Measurements from ENCODE around the gene KIAA0408.

Gene KIAA0408

DNA sequence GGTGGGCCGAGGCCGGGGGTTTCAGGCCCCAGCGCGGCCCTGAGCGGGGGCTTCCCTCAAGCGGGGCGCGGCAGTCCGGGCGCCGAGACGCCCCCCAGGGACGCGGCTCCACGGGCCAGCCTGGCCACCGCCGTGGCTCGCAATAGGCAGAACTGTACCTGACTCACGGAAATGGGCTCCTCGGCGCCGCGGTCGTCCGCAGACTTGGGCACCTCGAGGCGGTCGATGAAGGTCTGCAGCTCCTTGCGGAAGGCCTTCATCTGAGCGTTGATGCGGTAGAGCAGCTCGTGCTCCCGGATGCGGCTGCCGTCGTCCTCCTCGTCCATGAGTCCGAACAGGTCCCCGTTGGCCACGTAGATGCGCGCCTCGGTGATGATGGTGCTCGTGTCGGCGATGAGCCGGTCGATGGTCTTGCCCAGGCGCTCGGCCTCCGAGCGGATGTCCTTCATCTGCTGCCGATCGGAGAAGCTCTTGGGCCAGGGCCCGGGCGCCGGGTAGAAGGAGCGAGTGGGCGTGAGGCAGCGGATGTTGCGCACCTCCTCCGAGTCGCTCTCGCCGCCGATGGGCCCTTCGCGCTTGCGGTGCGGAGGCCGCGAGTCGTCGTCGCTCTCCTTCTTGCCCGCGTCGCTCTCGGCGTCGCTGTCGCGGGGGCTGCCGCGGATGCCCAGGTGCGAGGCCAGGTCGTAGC lies 16.1 kb upstream of the KIAA0408 start:
- DNase-seq = no peak
- Mint-ChIP-seq H3K4me1 (ENCODE audit: low read depth) (peaks cover 1% of the 10 kb centered on the region), H3K36me3 (ENCODE audit: low read depth) (peaks cover 26% of the 10 kb centered on the region), H3K4me3 (no peak overlapping the region), H3K9me3 (no peaks in the 10 kb centered on the region), H3K27ac (no peak overlapping the region), H3K27me3 (no peaks in the 10 kb centered on the region)

DNA sequence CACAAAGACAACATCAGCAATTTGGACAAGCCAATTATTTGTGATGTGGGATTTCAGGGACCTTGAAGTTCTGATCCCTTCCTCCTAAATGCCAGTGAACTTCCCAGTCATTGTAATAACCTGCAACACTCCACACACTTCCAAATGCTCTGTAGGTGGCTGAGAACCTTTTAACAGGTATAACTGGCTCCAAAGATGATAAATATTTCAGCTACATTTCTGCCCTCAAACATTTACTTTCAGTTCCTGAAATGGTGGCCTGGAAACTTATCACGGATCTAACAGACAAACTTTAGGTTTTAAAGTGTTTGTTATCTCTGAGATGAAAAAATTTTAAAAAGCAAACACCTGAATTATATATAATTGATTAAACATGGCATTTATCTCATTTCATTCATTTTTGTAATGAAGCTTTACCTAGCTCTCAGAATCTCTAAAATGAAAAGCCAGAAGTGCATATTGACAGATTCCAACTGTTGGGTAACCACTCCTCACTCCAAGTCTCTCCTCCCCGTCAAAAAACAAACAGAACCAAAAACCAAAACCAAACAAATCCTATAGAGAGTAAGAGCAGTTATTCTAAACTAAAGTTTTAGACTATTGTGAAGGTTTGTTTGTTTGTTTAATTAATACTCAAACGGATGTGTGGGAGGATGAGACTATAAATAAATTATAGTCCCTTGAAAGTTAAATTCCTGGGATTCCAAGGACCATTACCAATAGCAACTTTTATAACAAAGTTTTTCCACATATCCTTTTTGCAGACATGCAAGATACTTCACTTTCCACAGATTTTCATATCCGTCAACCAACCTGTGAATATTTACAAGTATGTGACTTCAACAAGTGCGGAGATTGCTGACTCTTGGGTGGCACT lies 12.4 kb upstream of the KIAA0408 start:
- Mint-ChIP-seq H3K27ac (no peak overlapping the region), H3K27me3 (no peaks in the 10 kb centered on the region), H3K9me3 (no peaks in the 10 kb centered on the region), H3K36me3 (ENCODE audit: low read depth) (peaks cover 21% of the 10 kb centered on the region), H3K4me3 (no peak overlapping the region), H3K4me1 (ENCODE audit: low read depth) (peaks cover 1% of the 10 kb centered on the region)
- DNase-seq = no peak

DNA sequence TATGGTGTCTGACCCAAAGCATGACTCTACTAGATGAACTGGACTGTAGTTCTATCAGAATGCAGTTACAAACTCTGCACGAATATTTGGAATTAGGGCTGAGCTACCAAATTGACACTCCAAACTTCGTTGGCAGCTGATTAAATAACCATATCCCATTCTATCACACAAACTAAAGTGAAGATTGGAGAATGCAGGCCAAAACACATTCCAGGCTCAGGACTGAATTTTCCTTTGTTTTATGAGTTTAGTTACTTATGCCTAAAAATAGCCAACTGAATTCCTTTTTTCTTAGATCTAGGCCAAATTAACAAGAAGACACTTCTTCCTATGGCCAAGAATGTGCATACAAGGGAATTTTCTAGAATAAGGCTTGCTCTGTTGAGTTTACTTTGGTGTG lies 9.7 kb upstream of the KIAA0408 start:
- Mint-ChIP-seq H3K4me3 (no peak overlapping the region), H3K36me3 (ENCODE audit: low read depth) (peaks cover 3% of the 10 kb centered on the region), H3K27ac (no peak overlapping the region), H3K9me3 (no peaks in the 10 kb centered on the region), H3K4me1 (ENCODE audit: low read depth) (peaks cover 1% of the 10 kb centered on the region), H3K27me3 (no peaks in the 10 kb centered on the region)
- DNase-seq = no peak

DNA sequence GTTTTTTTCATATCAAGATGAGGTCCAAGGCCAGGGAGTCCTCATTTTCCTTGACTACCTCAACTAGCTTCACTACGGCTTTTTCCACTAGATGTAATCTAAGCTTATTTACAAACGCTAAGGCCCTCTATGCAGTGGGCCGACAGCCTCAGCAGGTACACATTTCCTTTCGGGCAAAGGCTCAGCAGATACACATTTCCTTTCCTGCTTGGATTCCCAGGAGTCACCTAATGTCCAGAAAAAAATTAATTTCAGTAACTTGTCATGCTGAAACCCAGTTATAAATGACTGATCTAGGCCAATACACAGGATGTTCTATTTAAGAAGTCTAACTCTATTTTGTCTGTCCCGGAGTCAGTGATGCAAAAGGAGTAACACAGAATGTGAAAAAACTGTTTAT lies 7.2 kb upstream of the KIAA0408 start:
- Mint-ChIP-seq H3K27me3 (no peaks in the 10 kb centered on the region), H3K4me1 (ENCODE audit: low read depth) (peaks cover 1% of the 10 kb centered on the region), H3K4me3 (no peak overlapping the region), H3K27ac (no peak overlapping the region), H3K9me3 (no peaks in the 10 kb centered on the region), H3K36me3 (ENCODE audit: low read depth) (no peaks in the 10 kb centered on the region)
- DNase-seq = no peak

DNA sequence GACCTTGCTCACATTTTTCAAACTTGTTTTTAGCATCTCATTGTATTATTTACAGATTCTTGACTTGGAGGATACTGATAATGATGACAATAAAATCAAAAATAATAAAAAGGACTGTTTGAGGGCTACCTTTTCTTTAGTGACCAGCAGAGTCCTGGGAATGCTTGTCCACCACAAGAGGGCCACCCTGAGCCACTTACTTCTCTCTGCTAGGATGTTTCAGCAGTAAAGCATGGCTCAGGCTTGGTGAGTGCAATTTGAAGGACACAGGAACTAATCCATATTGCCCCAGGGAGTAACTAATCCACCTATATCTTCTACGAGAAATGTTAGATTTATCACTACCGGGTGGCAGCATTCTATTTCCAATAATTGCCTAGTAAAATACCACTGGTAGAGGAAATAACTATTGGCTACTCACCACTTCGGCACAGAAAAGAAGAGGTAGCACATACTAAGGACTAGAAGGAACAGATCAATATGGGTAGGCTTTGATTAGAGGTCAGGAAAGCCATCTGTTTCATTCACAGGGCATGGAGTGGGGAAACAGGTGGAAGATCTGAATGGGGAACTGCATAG lies 5.8 kb upstream of the KIAA0408 start:
- Mint-ChIP-seq H3K4me1 (ENCODE audit: low read depth) (peaks cover 8% of the 10 kb centered on the region), H3K27ac (no peak overlapping the region), H3K4me3 (no peak overlapping the region), H3K9me3 (no peaks in the 10 kb centered on the region), H3K36me3 (ENCODE audit: low read depth) (no peaks in the 10 kb centered on the region), H3K27me3 (no peaks in the 10 kb centered on the region)
- peak; percentile 66 for DNase-seq

DNA sequence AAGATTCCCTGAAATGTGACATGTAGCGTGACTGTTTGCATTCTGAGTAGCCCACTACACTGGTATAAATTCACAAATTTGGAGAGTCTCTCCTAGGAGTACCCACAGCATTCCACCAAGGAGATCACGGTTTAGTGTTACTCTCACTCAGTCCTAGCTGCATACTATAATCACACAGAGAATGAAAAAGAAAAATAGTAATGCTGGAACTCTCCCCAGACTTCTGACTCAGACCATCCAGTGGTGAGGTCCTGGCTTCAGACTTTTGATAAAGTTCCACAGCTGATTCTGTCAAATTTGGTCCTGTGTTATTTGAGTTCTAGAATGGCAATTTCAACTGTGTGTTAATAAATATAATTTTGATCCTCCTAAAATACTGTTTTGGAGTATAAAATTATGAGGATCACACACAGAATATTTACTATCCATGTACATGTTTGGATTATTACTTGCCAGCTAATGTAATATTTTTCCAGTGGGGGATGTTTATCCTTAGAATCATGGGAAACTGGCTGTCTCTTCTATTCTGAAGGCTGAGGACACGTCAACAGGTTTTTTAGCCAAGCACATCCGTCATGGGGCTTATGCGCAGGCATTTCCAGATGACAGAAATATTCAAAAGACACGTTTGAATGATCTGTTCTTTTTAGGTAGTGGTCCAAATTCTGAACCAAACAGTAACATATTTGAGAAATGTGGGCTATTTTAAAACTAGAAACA lies 5.1 kb upstream of the KIAA0408 start:
- no peaks in the 10 kb centered on the region for H3K9me3 Mint-ChIP-seq
- H3K27ac Mint-ChIP-seq = no peak overlapping the region
- H3K4me3 Mint-ChIP-seq = no peak overlapping the region
- DNase-seq = no peak
- H3K27me3 Mint-ChIP-seq = no peaks in the 10 kb centered on the region
- no peaks in the 10 kb centered on the region for H3K36me3 Mint-ChIP-seq (ENCODE audit: low read depth)
- H3K4me1 Mint-ChIP-seq (ENCODE audit: low read depth) = peaks cover 8% of the 10 kb centered on the region

DNA sequence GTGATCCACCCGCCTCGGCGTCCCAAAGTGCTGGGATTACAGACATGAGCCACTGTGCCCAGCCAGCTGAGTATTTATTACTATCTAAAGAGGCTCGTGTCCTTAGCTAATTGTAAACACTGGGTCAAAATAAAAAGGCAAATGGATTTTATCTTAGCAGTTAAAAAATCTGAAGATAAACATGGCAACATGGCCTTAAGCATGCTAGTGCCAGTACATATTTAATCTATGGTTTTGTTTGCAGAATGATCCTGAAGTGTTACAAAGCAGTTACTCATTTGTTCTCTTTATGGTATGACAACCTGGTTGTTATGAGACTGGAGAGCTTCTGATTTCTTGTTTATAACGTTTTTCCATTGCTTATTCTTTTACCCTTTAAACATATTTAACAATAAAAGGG lies 3.9 kb upstream of the KIAA0408 start:
- Mint-ChIP-seq H3K36me3 (ENCODE audit: low read depth) (no peaks in the 10 kb centered on the region), H3K27ac (no peak overlapping the region), H3K9me3 (no peaks in the 10 kb centered on the region), H3K4me3 (no peak overlapping the region), H3K27me3 (no peaks in the 10 kb centered on the region), H3K4me1 (ENCODE audit: low read depth) (peaks cover 8% of the 10 kb centered on the region)
- no peak for DNase-seq

DNA sequence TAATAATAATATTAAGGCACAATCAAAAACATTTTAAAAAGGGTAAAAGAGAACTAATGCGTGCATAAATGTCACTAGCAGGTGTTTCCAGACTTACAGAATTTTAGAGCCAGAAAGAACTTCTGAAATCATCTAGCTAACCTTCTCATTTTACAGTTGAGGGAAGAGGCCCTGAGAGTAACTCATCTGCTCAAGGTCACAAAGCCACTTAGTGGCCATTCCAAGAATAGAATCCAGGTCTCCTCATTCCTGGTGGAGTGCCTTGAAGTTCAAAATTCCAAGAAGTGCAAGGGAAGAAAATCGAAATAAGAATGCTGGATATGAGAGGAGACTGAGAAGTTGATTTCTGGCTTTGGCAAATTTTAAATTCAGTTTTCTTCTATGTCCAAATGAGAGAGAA lies 3.2 kb upstream of the KIAA0408 start:
- H3K36me3 Mint-ChIP-seq (ENCODE audit: low read depth) = no peaks in the 10 kb centered on the region
- no peak overlapping the region for H3K4me3 Mint-ChIP-seq
- no peaks in the 10 kb centered on the region for H3K27me3 Mint-ChIP-seq
- no peak overlapping the region for H3K27ac Mint-ChIP-seq
- no peak for DNase-seq
- H3K9me3 Mint-ChIP-seq = no peaks in the 10 kb centered on the region
- H3K4me1 Mint-ChIP-seq (ENCODE audit: low read depth) = peaks cover 8% of the 10 kb centered on the region

DNA sequence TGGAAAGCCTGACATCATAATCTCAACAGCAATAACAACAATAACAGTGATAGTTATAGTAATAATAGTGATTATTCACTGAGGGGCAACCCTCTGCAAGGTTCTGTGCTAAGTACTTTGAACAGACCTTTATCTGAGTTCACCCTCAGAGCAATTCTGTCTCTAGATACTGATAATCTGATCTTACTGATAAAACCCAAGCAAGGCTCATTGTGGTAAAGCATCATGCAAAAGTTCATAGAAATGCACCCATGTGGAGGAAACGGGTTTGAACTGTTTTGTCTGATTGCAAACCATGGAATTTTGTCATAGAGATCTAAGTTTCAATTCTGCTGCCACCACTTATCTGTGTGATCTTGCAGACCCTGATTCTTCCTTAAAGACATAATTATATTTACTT lies 1.3 kb upstream of the KIAA0408 start:
- Mint-ChIP-seq H3K4me3 (no peak overlapping the region), H3K4me1 (ENCODE audit: low read depth) (peaks cover 8% of the 10 kb centered on the region), H3K9me3 (no peaks in the 10 kb centered on the region), H3K36me3 (ENCODE audit: low read depth) (no peaks in the 10 kb centered on the region), H3K27ac (no peak overlapping the region), H3K27me3 (no peaks in the 10 kb centered on the region)
- DNase-seq = no peak

DNA sequence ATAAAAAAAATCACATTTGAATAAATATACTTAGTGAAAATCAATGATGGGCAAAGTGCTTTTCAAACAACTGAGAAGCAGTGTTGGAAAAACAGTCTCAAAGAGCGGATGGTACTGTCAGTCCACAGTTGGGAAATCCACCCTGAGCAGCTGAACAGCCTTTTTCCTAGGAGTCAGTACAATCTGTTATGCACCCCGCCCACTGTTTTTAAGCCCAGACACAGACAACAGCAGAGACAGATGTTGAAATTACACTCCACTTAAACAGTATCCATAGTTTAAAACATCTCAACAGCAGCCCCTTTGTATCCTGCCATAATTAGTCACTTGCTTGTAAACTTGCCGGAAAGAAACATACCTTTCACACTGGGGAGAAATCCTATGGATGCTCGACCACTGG lies 372 bp downstream of the KIAA0408 start:
- Mint-ChIP-seq H3K4me3 (no peak overlapping the region), H3K36me3 (ENCODE audit: low read depth) (no peaks in the 10 kb centered on the region), H3K27me3 (no peaks in the 10 kb centered on the region), H3K4me1 (ENCODE audit: low read depth) (peaks cover 8% of the 10 kb centered on the region), H3K27ac (no peak overlapping the region), H3K9me3 (no peaks in the 10 kb centered on the region)
- no peak for DNase-seq

DNA sequence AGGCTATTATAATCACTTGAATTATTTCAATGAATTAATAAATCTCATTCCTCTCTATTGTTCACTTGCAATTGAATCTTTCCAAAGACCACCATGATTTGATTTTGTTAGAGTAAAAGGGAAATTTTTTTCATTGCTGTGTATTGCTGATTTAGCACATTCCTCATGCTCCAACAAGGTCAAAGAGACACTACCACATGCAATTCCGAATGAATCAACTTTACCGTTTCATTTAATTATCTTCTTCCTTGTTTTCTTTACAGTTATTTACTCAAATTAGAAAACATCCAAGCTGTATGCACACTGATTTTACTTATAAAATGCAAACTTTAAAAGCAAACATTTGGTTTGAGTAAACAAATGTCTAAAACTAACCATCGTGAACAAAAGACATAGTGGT lies 967 bp downstream of the KIAA0408 start:
- Mint-ChIP-seq H3K9me3 (no peaks in the 10 kb centered on the region), H3K36me3 (ENCODE audit: low read depth) (no peaks in the 10 kb centered on the region), H3K4me1 (ENCODE audit: low read depth) (peaks cover 8% of the 10 kb centered on the region), H3K27ac (no peak overlapping the region), H3K4me3 (no peak overlapping the region), H3K27me3 (no peaks in the 10 kb centered on the region)
- DNase-seq = no peak

DNA sequence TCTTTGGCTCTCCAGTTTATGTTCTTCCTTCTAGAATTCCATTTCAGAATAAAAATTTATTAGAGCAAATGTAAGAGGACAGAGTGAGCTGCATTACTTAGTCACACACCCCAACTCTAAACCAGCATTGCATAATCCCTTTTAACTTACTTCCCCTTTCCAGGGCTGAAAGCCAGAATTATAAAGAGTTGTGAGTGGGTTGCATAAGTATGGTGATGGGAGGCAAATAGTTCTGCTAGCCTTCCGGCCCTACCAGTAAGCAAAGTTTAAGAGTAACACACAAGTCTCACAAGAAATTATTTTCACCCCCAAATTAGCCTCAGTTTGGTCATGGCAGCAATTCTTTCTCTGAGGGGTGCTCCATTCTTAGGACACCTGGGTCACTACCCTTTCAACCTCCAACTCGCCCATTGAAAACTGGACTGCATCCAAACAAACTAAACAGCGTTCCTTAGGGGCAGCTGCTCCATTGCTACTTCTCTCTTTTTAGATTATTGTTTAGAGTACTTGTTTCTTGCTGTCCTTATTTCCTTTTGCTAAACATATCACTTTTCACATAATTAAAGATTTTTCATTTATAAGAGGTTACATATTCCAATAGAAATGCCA lies 1.6 kb downstream of the KIAA0408 start:
- DNase-seq = no peak
- Mint-ChIP-seq H3K4me1 (ENCODE audit: low read depth) (peaks cover 8% of the 10 kb centered on the region), H3K27ac (no peak overlapping the region), H3K4me3 (no peak overlapping the region), H3K36me3 (ENCODE audit: low read depth) (no peaks in the 10 kb centered on the region), H3K27me3 (no peaks in the 10 kb centered on the region), H3K9me3 (no peaks in the 10 kb centered on the region)

DNA sequence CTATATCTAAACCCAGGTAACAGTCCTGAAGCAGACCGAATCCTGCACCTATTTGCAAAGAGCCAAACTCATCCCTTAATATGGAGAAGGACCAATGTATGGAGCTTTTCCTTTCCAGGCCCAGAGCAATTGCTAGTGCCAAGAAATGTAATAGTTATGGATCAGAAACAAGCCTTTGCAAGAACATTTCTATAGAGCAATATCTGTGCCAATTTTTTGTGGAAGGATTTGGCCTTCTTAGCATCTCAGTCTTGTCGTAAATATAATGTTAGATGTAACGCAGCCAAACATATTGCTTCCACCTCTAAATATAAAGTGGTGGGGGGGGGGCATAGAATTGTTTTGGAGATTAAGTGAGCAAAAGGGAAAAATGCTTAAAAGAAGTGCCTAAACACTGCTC lies 2.7 kb downstream of the KIAA0408 start:
- no peaks in the 10 kb centered on the region for H3K27me3 Mint-ChIP-seq
- no peak overlapping the region for H3K4me3 Mint-ChIP-seq
- no peaks in the 10 kb centered on the region for H3K36me3 Mint-ChIP-seq (ENCODE audit: low read depth)
- no peak overlapping the region for H3K27ac Mint-ChIP-seq
- no peaks in the 10 kb centered on the region for H3K9me3 Mint-ChIP-seq
- H3K4me1 Mint-ChIP-seq (ENCODE audit: low read depth) = peaks cover 8% of the 10 kb centered on the region
- no peak for DNase-seq

DNA sequence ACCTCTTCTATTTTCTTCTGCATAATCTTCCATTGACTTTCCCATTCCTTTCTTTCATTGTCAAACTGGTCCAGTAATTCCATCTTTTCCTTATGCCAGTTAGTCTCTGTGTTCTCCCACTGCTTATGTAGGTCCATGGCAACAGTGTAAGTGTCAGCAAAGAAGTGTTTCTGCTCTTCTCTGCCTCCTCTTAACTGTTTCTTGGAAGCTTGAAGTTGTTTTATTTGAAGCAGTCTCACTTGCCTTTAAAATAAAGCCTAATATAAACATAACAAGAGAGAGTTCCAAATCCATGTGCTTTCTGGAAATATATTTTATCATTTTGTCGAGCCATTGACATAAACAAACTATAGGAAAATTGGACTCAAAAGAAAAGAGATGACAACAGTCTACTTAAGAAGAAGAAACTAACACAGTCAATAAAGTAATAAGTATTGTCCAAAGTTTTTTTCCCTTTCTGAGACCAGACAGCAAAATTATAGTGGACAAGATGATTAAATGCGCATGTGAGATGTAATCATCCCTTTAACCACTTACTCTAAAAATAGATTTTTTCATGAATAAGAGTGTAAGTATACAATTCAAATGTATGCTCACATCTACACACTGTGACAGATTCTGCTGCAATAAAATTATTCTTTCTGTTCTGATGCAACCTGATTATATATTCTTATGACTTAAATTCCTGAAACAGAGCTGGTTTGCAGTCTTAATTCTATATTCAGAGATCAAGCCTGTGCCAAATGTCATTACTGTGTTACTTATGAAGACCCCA lies 5.2 kb downstream of the KIAA0408 start:
- H3K4me3 Mint-ChIP-seq = no peak overlapping the region

More for the DNA sequence above, 5.2 kb downstream of the KIAA0408 start:
- no peak overlapping the region for H3K27ac Mint-ChIP-seq
- no peaks in the 10 kb centered on the region for H3K27me3 Mint-ChIP-seq
- no peaks in the 10 kb centered on the region for H3K9me3 Mint-ChIP-seq
- H3K36me3 Mint-ChIP-seq (ENCODE audit: low read depth) = peaks cover 4% of the 10 kb centered on the region
- DNase-seq = no peak
- no peaks in the 10 kb centered on the region for H3K4me1 Mint-ChIP-seq (ENCODE audit: low read depth)

All from activated T-cell treated with anti-CD3 and anti-CD28 coated beads, Interleukin-2, amount 50 U/mL, for 24 hours (primary cell).